Neural cell (in vitro differentiated cells): ENCODE results near the gene PNPLA4. TPM values are rescaled to one million over a fixed set of nuclear protein-coding genes. Genes with fewer than 3 reads are reported as not detected.

ENCODE experiments used
- H2AFZ ChIP-seq: fragments of 200-600, 300-800 bp; sonication (generic), shearing (Covaris generic); 2 replicates; pipeline ENCODE4 v1.6.0; 2014; ENCODE audit warnings: low read depth, mild to moderate bottlenecking, antibody characterized with exemption, low read length, moderate library complexity
- H3F3A ChIP-seq: fragments of 200-600 bp; shearing (Covaris generic); 2 replicates; pipeline ENCODE4 v1.6.1; 2016; ENCODE audit warnings: mild to moderate bottlenecking, moderate library complexity, mixed read lengths, antibody characterized with exemption, low read length; ENCODE audit not compliant: insufficient read depth, poor library complexity, severe bottlenecking
- H3K27ac ChIP-seq: fragments of 200-600, 300-800 bp; sonication (generic), shearing (Covaris generic); 2 replicates; pipeline ENCODE4 v1.5.1; 2014; ENCODE audit warnings: mild to moderate bottlenecking, low read length, moderate library complexity
- H3K27me3 ChIP-seq: fragments of 300-800, 200-600 bp; sonication (generic), shearing (Covaris generic); 2 replicates; pipeline ENCODE4 v1.6.0; 2014; ENCODE audit warnings: mild to moderate bottlenecking, low read depth, low read length, moderate library complexity; ENCODE audit not compliant: insufficient read depth
- H3K36me3 ChIP-seq: fragments of 300-800, 200-600 bp; sonication (generic), shearing (Covaris generic); 2 replicates; pipeline ENCODE4 v1.5.1; 2014; ENCODE audit warnings: mild to moderate bottlenecking, antibody characterized with exemption, low read length, moderate library complexity; ENCODE audit not compliant: insufficient read depth
- H3K4me2 ChIP-seq: fragments of 300-800, 200-600 bp; sonication (generic), shearing (Covaris generic); 2 replicates; pipeline ENCODE4 v1.6.0; 2014; ENCODE audit warnings: mild to moderate bottlenecking, low read length
- H3K4me3 ChIP-seq: fragments of 300-800, 200-600 bp; sonication (generic), shearing (Covaris generic); 2 replicates; pipeline ENCODE4 v1.5.1; 2014; ENCODE audit warnings: mild to moderate bottlenecking, low read length, moderate library complexity
- H3K79me2 ChIP-seq: fragments of 200-600 bp; shearing (Covaris generic); replicated peaks from 2 replicates; pipeline ENCODE4 v1.6.0; 2014; ENCODE audit warnings: mild to moderate bottlenecking, low read length, moderate library complexity; ENCODE audit not compliant: insufficient read depth
- H3K9ac ChIP-seq: fragments of 300-800, 200-600 bp; sonication (generic), shearing (Covaris generic); 2 replicates; pipeline ENCODE4 v1.6.1; 2016; ENCODE audit warnings: mild to moderate bottlenecking, low read length, mixed read lengths
- H3K9me2 ChIP-seq: fragments of 200-600 bp; shearing (Covaris generic); 2 replicates; pipeline ENCODE4 v1.6.1; 2016; ENCODE audit warnings: mild to moderate bottlenecking, low read length, mixed read lengths; ENCODE audit not compliant: insufficient read depth
- H3K9me3 ChIP-seq: fragments of 200-600, 300-800 bp; sonication (generic), shearing (Covaris generic); 2 replicates; pipeline ENCODE4 v1.6.1; 2016; ENCODE audit warnings: mild to moderate bottlenecking, mixed run types, low read length, moderate library complexity, mixed read lengths
- H4K20me1 ChIP-seq: fragments of 200-600 bp; shearing (Covaris generic); 2 replicates; pipeline ENCODE4 v1.6.1; 2016; ENCODE audit warnings: mild to moderate bottlenecking, mixed run types; ENCODE audit not compliant: insufficient read depth
- CTCF ChIP-seq: fragments of 450-650 bp; IDR thresholded peaks from 2 replicates; pipeline ENCODE4 v1.5.1; 2014; ENCODE audit warnings: antibody characterized with exemption, mild to moderate bottlenecking, moderate library complexity; ENCODE audit not compliant: poor library complexity, severe bottlenecking
- EP300 ChIP-seq: fragments of 450-650 bp; conservative IDR thresholded peaks from 2 replicates; pipeline ENCODE4 v1.6.1; 2014; ENCODE audit warnings: antibody characterized with exemption, mild to moderate bottlenecking, moderate library complexity; ENCODE audit not compliant: poor library complexity, severe bottlenecking
- EZH2 ChIP-seq: fragments of 200-600, 300-800 bp; shearing (Covaris generic), sonication (generic); IDR thresholded peaks from 2 replicates; pipeline ENCODE4 v1.6.1; 2014; ENCODE audit warnings: antibody characterized with exemption, low read length, borderline replicate concordance, mild to moderate bottlenecking; ENCODE audit not compliant: insufficient read depth, poor library complexity, severe bottlenecking
- MXI1 ChIP-seq: fragments of 450-650 bp; conservative IDR thresholded peaks from 2 replicates; pipeline ENCODE4 v1.6.1; 2014; ENCODE audit warnings: antibody characterized with exemption, mild to moderate bottlenecking; ENCODE audit not compliant: poor library complexity, severe bottlenecking
- POLR2AphosphoS5 ChIP-seq: IDR thresholded peaks from 2 replicates; pipeline ENCODE4 v1.6.1; 2012
- RAD21 ChIP-seq: fragments of 450-650 bp; conservative IDR thresholded peaks from 2 replicates; pipeline ENCODE4 v1.6.1; 2014; ENCODE audit warnings: antibody characterized with exemption, mild to moderate bottlenecking, moderate library complexity
- REST ChIP-seq: IDR thresholded peaks from 2 replicates; pipeline ENCODE4 v1.6.1; 2012; ENCODE audit warnings: borderline replicate concordance
- SMC3 ChIP-seq: fragments of 450-650 bp; conservative IDR thresholded peaks from 2 replicates; pipeline ENCODE4 v1.6.1; 2014; ENCODE audit warnings: antibody characterized with exemption, mild to moderate bottlenecking, moderate library complexity; ENCODE audit not compliant: poor library complexity
- TAF1 ChIP-seq: IDR thresholded peaks from 2 replicates; pipeline ENCODE4 v1.6.1; 2012; ENCODE audit warnings: low read depth
- polyA plus RNA-seq: library from polyadenylated mRNA; depleted of rRNA; stranded (reverse); fragments of >200 nt; gene quantifications from 2 replicates; pipeline ENCODE4 v1.2.3, GENCODE V29; 2014

Gene PNPLA4
- polyA plus RNA-seq, 1 donor from 2014 or later, result 2.0 TPM

GRCh38 chrX:7970428-7970827 is 43.2 kb upstream of the PNPLA4 start:
- no peaks in the 10 kb centered on the region for H3K9me2 ChIP-seq
- no peak overlapping the region for H3K4me2 ChIP-seq
- H3K79me2 ChIP-seq, result no peaks in the 10 kb centered on the region
- no peaks in the 10 kb centered on the region for H3K27me3 ChIP-seq
- H3F3A ChIP-seq, result no peaks in the 10 kb centered on the region
- no peaks in the 10 kb centered on the region for H3K9me3 ChIP-seq
- no peak overlapping the region for H3K4me3 ChIP-seq
- H4K20me1 ChIP-seq, result no peaks in the 10 kb centered on the region
- no peak overlapping the region for H3K9ac ChIP-seq
- no peak overlapping the region for H2AFZ ChIP-seq
- no peak overlapping the region for H3K27ac ChIP-seq
- no peaks in the 10 kb centered on the region for H3K36me3 ChIP-seq
- TF ChIP-seq EZH2 (no peak), REST (no peak), POLR2AphosphoS5 (no peak), EP300 (no peak), MXI1 (no peak), TAF1 (no peak), RAD21 (no peak), SMC3 (no peak), CTCF (no peak)

- H3F3A ChIP-seq, result no peaks in the 10 kb centered on the region
- no peaks in the 10 kb centered on the region for H4K20me1 ChIP-seq
- H3K9me3 ChIP-seq, result no peaks in the 10 kb centered on the region
- TF ChIP-seq CTCF (no peak), EZH2 (no peak), REST (no peak), POLR2AphosphoS5 (no peak), SMC3 (no peak), MXI1 (no peak), RAD21 (no peak), TAF1 (no peak), EP300 (no peak)
- no peak overlapping the region for H3K4me2 ChIP-seq
- H3K79me2 ChIP-seq, result no peaks in the 10 kb centered on the region
- no peak overlapping the region for H2AFZ ChIP-seq
- H3K27me3 ChIP-seq, result no peaks in the 10 kb centered on the region
- no peak overlapping the region for H3K9ac ChIP-seq
- H3K4me3 ChIP-seq, result no peak overlapping the region
- H3K27ac ChIP-seq, result no peak overlapping the region
- no peaks in the 10 kb centered on the region for H3K9me2 ChIP-seq
- no peaks in the 10 kb centered on the region for H3K36me3 ChIP-seq
These were observed 38.2 kb upstream of the PNPLA4 start for GRCh38 chrX:7965436-7965835.
